ENCODE results near the gene RAB25.

The RAB25 gene

DNA sequence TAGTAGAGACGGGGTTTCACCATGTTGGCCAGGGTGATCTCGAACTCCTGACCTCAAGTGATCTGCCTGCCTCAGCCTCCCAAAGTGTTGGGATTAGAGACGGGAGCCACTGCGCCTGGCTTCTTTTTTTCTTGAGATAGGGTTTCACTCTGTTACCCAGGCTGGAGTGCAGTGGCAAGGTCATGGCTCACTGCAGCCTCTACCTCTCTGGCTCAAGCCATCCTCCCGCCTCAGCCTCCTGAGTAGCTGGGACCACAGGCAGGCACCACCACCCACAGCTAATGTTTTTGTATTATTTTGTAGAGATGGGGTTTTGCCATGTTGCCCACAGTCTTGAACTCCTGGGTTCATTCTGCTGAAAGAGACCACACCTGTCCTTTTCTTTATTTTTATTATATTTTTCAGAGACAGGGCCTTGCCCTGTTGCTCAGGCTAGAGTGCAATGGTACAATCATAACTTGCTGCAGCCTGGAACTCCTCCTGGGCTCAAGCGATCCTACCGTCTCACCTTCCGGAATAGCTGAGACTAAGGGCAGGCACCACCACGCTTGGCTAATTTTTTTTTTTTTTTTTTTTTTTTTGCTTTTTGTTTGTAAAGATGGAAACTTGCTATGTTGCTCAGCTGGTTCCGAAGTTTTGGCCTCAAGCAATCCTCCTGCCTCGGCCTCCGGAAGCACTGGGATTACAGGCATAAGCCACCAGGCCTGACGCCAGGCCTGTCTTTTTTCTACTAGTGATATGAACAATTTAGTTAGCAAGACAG, 56.6 kb downstream of the RAB25 start:
- DNase-seq (ENCODE audit: low spot score): no peak

DNA sequence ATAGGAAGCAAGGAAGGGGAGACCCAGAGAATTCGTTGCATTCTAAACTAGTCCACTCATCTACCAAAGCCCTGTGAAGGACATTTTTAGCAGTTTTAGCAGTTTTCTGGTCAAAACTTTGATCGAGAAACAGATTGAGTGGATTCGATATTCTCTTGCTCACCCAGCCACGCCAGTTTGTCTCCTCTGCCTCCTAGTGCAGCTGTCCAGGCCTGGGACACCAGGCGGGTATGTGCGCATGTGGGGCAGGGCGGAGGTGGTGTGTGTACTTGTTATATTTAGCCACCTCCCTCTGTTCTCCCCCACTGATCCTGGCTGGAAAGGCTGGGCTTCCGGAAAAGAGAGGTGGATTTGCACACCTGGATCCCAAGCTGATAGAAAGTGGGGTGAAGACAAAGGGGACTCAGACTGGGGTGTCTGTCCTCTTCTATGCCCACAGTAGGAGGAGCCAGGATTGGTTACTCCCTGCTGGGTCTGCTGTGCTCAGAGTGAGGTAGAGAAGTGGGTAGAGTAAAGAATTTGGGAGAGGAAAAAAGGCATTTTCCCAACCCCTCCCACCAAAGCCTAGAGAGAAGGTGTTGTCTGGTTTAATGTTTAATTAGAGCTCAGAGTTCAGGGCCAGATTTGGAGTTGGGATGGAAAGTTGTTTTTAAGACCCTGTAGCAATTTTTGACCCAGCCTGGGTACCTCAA, 57.4 kb downstream of the RAB25 start:
- DNase-seq (ENCODE audit: low spot score): no peak

DNA sequence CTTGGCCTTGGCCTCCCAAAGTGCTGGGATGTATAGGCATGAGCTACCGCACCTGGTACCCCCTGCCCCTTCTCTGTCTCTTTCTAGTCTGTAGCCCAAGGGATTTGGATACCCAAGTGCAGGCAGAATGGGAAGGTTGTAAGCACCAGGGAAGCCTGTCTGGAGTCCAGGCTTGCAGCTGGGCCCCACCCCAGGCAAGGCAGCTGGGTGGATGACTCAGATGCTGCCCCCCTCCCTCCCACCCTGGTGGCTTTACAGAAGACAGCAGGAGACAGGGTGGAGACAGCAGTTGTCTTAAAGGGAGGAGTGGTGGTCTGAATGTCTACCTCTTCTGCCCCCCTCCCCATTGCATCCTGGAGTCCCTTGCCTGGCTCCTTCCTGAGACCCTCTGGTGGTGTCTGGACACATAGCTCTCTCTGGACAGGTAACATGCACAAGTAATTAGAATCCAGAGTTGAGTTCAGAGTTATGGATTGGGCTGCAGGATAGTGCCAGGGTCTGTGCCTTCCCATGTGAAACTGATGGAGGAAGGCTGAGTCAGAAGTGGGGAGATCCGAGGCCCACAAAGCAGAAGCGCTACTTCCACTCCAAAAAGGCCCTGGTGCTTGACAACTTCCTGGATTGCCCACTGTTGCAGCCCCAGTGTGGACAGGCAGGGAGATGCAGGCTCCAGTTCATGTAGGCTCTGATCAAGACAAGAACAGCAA, 58.7 kb downstream of the RAB25 start:
- DNase-seq (ENCODE audit: low spot score): peak; percentile 26
